ENCODE measurements around the gene USP49.
A peak's percentile ranks its signal among the peaks of the same experiment; 100 is the strongest.

USP49 gene

GRCh38 chr6:41874741-41875140 lies 20.4 kb downstream of the USP49 start:
- no peak for DNase-seq (ENCODE audit: low spot score)

- no peak for DNase-seq (ENCODE audit: low spot score)
Observed at GRCh38 chr6:41872147-41872546, 23.0 kb downstream of the USP49 start.

GRCh38 chr6:41871691-41872090 lies 23.5 kb downstream of the USP49 start:
- no peak for DNase-seq (ENCODE audit: low spot score)

- DNase-seq (ENCODE audit: low spot score) = no peak
Observed at GRCh38 chr6:41859356-41859755, 35.8 kb downstream of the USP49 start.

- DNase-seq (ENCODE audit: low spot score) = no peak
Observed at GRCh38 chr6:41858703-41859102, 36.5 kb downstream of the USP49 start.

GRCh38 chr6:41850861-41851260 lies 44.3 kb downstream of the USP49 start:
- no peak for DNase-seq (ENCODE audit: low spot score)

- peak; percentile 43 for DNase-seq (ENCODE audit: low spot score)
Observed at GRCh38 chr6:41846666-41847237, 48.4 kb downstream of the USP49 start.

- no peak for DNase-seq (ENCODE audit: low spot score)
Observed at GRCh38 chr6:41843178-41843577, 52.0 kb downstream of the USP49 start.

GRCh38 chr6:41840326-41840725 lies 54.8 kb downstream of the USP49 start:
- no peak for DNase-seq (ENCODE audit: low spot score)

GRCh38 chr6:41836660-41837052 lies 58.5 kb downstream of the USP49 start:
- DNase-seq (ENCODE audit: low spot score) = no peak

- DNase-seq (ENCODE audit: low spot score) = no peak
Observed at GRCh38 chr6:41836022-41836659, 59.0 kb downstream of the USP49 start.

- DNase-seq (ENCODE audit: low spot score) = no peak
Observed at GRCh38 chr6:41832263-41832662, 62.9 kb downstream of the USP49 start.

- no peak for DNase-seq (ENCODE audit: low spot score)
Observed at GRCh38 chr6:41826343-41827022, 68.7 kb downstream of the USP49 start.

- no peak for DNase-seq (ENCODE audit: low spot score)
Observed at GRCh38 chr6:41824571-41825569, 70.3 kb downstream of the USP49 start.

- DNase-seq (ENCODE audit: low spot score) = no peak
Observed at GRCh38 chr6:41823178-41823577, 72.0 kb downstream of the USP49 start.

GRCh38 chr6:41822021-41822420 lies 73.2 kb downstream of the USP49 start:
- no peak for DNase-seq (ENCODE audit: low spot score)

- no peak for DNase-seq (ENCODE audit: low spot score)
Observed at GRCh38 chr6:41821266-41821665, 73.9 kb downstream of the USP49 start.

GRCh38 chr6:41818271-41819054 lies 76.7 kb downstream of the USP49 start:
- no peak for DNase-seq (ENCODE audit: low spot score)

- no peak for DNase-seq (ENCODE audit: low spot score)
Observed at GRCh38 chr6:41815587-41815986, 79.6 kb downstream of the USP49 start.

- no peak for DNase-seq (ENCODE audit: low spot score)
Observed at GRCh38 chr6:41814629-41815028, 80.5 kb downstream of the USP49 start.

GRCh38 chr6:41813956-41814355 lies 81.2 kb downstream of the USP49 start:
- no peak for DNase-seq (ENCODE audit: low spot score)

GRCh38 chr6:41813469-41813868 lies 81.7 kb downstream of the USP49 start:
- no peak for DNase-seq (ENCODE audit: low spot score)

Measured in putamen (tissue), 1 donor.